ENCODE results near the gene AFF3. TPM values are rescaled to one million over a fixed set of nuclear protein-coding genes. Genes with fewer than 3 reads are reported as not detected.
A peak's percentile ranks its signal among the peaks of the same experiment; 100 is the strongest.
"Not testable (repeated sequence)": the region's sequence is repeated elsewhere in the genome, so short reads cannot be mapped to it uniquely, and the experiment has no call there.

AFF3 gene
- total RNA-seq, 1 experiment from 2014 or later, result 8.9 TPM

GRCh38 chr2:99960790-99961189 lies 181.6 kb downstream of the AFF3 start:
- DNase-seq (ENCODE audit: low read depth), result no peak

GRCh38 chr2:99960291-99960690 lies 182.1 kb downstream of the AFF3 start:
- DNase-seq (ENCODE audit: low read depth), result no peak

DNA sequence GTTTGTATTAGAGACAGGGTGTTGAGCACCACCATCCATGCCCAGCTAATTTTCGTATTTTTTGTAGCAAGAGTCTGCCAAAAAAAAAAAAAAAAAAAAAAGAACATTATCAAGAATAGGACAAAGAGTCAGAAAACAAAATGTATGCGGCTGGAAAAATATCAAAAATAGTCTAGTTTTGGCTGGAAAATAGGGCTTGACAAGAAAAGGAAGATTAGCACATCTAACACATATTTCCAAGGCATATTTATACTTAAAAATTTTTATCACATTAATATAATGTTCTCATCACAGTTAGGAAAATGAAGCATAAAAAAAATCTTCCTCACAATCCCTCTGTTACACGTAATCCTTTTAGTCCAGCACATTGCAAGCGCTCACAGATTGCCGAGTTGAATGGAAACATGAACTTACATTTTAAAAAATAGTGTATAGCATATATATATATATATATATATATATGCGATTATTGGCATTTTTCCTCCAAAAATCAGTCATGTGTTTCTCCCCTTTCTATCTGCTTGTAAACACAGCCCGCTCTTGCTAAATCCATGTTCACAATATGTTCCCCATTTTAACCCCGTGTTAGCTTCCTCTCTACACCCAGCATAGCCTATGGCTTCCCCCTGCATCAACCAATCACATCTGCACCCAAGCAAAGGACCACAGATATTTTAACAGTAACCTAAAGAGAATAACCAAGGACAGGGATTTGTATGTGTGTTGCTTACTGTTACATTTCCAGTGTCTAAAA lies 183.0 kb downstream of the AFF3 start:
- DNase-seq (ENCODE audit: low read depth), result no peak

DNA sequence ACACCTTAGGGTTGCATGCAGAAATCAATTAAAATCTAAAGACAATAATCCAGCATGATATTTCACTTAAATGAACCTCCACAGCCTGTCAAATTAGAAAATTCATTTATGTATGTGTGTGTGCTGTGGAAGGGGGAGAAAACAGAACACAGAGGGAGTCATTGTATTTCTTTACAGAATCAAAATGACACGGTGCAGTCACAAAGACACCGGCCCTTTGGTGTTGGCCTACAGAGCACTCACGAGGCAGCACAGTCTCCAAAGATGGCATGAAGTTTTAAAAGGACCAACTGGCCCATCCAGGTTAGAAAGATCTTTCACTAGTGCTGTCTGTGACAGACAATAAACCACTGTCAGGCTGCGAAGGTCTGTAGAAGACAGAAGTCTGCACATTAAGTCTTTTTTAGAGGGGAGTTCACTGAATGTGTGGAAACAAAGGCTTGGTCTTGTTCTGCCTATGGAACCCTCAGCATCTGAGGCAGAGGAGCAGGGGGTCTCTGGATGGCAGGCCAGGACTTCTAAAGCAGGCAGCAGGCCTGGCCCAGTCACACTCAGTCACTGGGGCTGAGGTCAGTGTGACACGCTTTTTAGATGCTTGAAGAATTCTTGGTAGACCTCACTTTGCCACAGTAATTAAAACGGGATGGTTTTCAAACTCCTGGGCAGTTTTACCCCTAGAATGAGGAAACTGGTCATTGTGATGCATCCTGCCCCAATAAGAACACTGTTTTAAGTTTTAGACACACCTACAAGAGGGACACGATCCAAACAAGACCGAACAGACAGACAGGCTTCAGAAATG lies 184.9 kb downstream of the AFF3 start:
- DNase-seq (ENCODE audit: low read depth), result no peak

GRCh38 chr2:99956232-99957030 lies 186.0 kb downstream of the AFF3 start:
- DNase-seq (ENCODE audit: low read depth), result no peak

DNA sequence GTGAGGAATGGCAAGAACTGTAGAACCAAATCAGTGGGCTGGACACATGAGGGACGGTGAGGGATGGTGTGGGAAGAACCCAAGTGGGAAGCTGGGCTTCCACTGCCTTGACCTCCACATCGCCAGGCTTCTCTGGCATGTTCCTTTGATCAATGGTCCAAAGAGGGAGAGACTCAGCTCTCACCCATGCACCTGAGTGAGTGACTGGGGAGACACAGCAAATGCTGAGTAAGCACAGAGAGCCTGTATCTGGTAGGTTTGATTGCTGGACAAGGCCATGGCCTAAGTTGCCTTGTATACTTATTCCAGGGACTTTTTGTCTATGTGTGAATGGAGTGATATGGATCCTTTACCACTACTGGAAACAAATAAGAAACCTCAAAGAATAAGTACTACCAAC lies 188.6 kb downstream of the AFF3 start:
- DNase-seq (ENCODE audit: low read depth), result no peak

- no peak for DNase-seq (ENCODE audit: low read depth)
Observed at GRCh38 chr2:99949963-99950362, 192.4 kb downstream of the AFF3 start.

GRCh38 chr2:99949530-99949929 lies 192.9 kb downstream of the AFF3 start:
- no peak for DNase-seq (ENCODE audit: low read depth)

DNA sequence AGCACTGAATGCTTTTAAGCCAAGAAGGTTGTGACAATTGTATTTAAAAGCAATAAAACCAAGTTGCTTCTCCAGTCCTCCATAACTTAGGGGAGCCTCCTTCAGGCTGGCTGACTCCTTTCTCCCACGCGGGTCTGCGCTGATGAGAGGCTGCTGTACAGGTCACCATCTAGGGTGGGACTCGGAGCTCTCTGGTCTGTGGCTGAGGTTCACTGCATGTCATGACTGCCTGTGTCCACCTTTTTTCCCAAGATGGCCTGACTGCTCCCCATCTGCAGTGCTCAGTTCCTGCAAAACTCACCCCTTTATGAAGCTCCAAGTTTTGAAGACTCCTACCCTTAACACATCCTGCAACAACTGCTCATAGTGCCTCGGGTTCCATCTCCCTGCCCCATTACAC lies 194.4 kb downstream of the AFF3 start:
- DNase-seq (ENCODE audit: low read depth), result no peak

DNA sequence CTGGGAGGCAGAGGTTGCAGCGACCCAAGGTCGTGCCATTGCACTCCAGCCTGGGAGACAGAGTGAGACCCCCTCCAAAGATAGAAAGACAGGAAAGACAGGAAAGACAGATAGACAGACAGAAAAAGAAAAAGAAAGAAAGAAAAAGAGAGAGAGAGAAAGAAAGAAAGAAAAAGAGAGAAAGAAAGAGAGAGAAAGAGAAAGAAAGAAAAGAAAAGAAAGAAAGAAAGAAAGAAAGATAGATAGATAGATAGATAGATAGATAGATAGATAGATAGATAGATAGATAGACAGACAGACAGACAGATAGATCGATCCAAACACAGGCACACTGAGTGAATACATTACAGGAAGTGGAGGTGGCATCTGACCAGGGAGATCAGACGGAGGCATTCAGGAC lies 195.0 kb downstream of the AFF3 start:
- not testable (repeated sequence) for DNase-seq (ENCODE audit: low read depth)

- no peak for DNase-seq (ENCODE audit: low read depth)
Observed at GRCh38 chr2:99944019-99944418, 198.4 kb downstream of the AFF3 start.

- DNase-seq (ENCODE audit: low read depth), result no peak
Observed at GRCh38 chr2:99942561-99943347, 199.6 kb downstream of the AFF3 start.

DNA sequence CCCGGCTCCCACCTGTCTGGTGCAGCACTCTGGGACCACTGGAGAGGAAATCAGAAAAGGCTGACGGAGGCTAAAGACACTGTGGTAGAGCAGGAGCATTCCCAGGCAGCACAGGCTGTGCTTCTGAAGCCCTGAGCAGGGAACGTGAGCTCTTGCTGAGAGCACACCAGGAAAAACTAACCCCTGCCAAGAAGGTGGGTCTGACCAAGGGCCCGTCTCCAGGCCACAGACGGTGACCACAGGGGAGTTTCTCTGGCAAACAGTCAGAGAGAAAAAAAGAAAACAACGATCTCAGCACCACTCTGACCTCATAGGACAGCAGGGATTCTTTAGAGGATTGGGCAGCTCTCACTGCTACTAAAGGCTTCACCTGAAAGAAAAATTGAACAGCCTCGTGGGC lies 201.4 kb downstream of the AFF3 start:
- peak; percentile 63 for DNase-seq (ENCODE audit: low read depth)

DNA sequence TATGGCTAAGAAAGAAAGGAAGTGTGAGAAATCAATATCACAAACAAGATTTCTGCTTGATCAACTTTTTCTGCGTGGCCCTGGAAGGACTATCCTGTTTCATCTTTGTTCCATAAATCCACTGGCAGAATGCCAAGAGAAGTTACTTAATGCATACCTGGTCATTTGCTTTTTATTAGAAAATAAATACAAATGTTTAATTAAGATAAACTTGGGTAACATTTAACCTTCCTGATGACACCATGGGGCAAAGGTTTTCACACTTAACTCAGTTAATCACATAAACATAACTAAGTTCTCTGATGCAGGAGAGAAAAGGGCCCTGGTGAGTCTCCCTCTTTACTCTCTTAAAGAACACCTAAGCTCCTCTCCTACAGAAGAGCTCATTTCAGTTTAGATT lies 203.3 kb downstream of the AFF3 start:
- no peak for DNase-seq (ENCODE audit: low read depth)

GRCh38 chr2:99938250-99938649 lies 204.1 kb downstream of the AFF3 start:
- no peak for DNase-seq (ENCODE audit: low read depth)

DNA sequence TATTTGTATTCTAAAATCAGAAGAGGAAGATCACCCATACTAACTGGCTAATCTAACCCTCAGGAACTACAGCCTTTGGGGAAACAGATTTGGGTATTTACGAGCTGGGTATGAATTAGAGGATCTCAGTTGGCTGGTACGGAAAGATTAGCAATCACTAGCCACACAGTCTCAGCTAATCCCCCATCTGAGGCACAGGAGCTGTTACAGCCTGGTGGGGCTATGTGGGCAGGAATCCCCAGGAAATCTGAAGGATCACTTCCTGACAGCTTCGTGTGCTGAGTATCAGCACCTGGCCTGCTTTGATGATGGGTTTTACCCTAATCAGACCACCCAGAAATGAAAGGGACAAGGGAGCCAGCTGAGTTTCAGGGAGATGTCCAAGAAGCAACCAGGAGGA lies 206.3 kb downstream of the AFF3 start:
- DNase-seq (ENCODE audit: low read depth), result no peak

DNA sequence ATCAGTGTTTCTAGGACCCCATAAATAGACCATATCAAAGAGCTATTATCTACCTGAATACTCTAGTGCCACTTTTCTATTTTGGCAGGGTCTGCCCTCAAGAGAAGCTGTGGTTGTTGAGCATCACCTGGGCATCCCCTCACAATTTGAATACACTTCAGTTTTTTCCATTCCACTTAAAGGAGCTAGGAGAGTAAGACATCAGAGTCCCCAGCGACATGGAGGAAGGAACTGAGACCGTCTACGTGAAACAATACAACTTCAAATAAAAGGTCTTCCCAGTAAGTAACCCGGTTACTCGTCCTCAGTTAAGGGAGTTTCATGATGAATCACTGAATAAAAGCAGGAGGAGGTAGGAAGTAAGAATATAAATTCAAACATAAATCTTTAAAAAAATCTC lies 206.7 kb downstream of the AFF3 start:
- DNase-seq (ENCODE audit: low read depth), result no peak

DNA sequence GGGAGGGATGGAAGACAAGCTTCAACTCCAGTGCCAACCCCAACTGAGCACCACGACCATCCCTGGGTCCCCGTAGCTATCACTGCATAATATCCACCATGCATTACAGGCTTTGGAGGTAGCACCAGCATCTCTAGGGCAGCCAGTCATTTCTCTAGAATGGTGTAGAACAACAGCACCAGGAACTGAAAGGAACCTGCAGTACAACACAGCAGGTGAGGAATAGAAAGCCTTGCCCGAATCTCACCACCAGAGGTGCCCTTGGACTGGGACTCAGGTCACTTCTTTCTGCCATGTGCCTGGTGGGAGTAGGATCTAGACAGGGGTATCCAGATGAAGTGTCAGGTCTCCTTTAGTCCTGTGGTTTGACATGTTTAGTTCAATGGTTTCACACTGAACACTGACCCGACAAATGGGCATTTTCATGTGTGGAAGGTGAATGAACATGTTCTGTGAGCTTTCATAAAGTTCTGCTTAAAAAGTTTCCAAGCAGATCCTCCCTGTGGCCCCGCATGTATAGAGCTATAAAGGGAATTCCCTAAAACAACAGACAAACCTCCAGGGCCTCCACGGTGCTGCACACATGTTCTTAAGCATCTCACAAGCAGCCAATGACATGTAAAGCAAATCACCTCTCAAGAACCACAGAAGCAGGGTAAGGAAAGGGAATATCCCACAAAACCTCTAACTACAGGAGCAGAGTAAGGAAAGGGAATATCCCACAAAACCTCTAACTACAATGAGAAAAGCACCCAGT lies 208.3 kb downstream of the AFF3 start:
- DNase-seq (ENCODE audit: low read depth), result no peak

DNA sequence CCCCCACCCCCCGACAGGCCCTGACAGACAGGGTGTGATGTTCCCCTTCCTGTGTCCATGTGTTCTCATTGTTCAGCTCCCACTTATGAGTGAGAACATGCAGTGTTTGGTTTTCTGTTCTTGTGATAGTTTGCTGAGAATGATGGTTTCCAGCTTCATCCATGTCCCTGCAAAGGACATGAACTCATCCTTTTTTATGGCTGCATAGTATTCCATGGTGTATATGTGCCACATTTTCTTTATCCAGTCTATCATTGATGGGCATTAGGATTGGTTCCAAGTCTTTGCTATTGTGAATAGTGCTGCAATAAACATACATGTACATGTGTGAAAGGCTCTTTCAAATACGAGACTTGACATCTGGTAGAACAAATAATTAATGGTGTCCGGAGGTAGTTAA lies 208.9 kb downstream of the AFF3 start:
- not testable (repeated sequence) for DNase-seq (ENCODE audit: low read depth)

- no peak for DNase-seq (ENCODE audit: low read depth)
Observed at GRCh38 chr2:99928470-99929053, 213.8 kb downstream of the AFF3 start.

Data from Daoy (cell line).